ENCODE measurements around the gene APBB3.

- TF ChIP-seq, protein P1, sequence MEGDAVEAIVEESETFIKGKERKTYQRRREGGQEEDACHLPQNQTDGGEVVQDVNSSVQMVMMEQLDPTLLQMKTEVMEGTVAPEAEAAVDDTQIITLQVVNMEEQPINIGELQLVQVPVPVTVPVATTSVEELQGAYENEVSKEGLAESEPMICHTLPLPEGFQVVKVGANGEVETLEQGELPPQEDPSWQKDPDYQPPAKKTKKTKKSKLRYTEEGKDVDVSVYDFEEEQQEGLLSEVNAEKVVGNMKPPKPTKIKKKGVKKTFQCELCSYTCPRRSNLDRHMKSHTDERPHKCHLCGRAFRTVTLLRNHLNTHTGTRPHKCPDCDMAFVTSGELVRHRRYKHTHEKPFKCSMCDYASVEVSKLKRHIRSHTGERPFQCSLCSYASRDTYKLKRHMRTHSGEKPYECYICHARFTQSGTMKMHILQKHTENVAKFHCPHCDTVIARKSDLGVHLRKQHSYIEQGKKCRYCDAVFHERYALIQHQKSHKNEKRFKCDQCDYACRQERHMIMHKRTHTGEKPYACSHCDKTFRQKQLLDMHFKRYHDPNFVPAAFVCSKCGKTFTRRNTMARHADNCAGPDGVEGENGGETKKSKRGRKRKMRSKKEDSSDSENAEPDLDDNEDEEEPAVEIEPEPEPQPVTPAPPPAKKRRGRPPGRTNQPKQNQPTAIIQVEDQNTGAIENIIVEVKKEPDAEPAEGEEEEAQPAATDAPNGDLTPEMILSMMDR (IDR thresholded peaks at IDR 0.05; ENCODE audit: poor library complexity, severe bottlenecking): no peak
- TF ChIP-seq TAF1 (IDR thresholded peaks at IDR 0.05; ENCODE audit: low read depth): no peak
- no peak for TF ChIP-seq POLR2AphosphoS5 (IDR thresholded peaks at IDR 0.05)
- TF ChIP-seq SMC3 (conservative IDR thresholded peaks at IDR 0.05; ENCODE audit: poor library complexity): no peak
- TF ChIP-seq EP300 (conservative IDR thresholded peaks at IDR 0.05; ENCODE audit: poor library complexity, severe bottlenecking): no peak
- TF ChIP-seq EZH2 (IDR thresholded peaks at IDR 0.05; ENCODE audit: borderline replicate concordance, insufficient read depth, low read length, poor library complexity, severe bottlenecking): no peak
- no peak for TF ChIP-seq RAD21 (conservative IDR thresholded peaks at IDR 0.05)
- TF ChIP-seq MXI1 (conservative IDR thresholded peaks at IDR 0.05; ENCODE audit: poor library complexity, severe bottlenecking): no peak
- no peak for TF ChIP-seq REST (IDR thresholded peaks at IDR 0.05; ENCODE audit: borderline replicate concordance)
Measured at GRCh38 chr5:140598836-140599235, 34.4 kb upstream of the APBB3 start.

Data from neural cell (in vitro differentiated cells).